ENCODE data around the gene AP1M1.

DNA sequence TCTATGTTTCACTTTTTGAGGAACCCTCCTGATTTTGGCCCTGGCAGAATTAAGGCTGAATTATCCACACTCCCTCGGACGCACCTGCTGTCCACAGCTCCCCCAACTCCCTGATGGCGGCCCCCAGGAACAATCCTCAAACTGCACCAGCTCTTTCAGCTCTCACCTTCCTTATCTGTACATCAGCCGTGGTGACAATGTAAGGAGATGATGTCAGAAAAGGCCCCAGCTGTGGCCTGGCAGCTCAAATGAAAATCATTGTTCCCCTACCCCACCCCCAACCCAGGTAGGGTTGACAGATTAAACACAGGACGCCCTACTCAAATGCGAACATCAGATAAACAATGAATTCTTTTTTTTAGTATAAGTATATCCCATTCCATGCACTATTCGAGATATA lies 91.9 kb downstream of the AP1M1 start:
- TF ChIP-seq BHLHE40 (IDR thresholded peaks at IDR 0.05; ENCODE audit: borderline replicate concordance) (no peak), FOXA1 (IDR thresholded peaks at IDR 0.05) (no peak), FOXM1 (IDR thresholded peaks at IDR 0.05; ENCODE audit: borderline replicate concordance) (no peak), SP1 (IDR thresholded peaks at IDR 0.05) (no peak), NFRKB (IDR thresholded peaks at IDR 0.05) (no peak), TARDBP (IDR thresholded peaks at IDR 0.05) (no peak), LEF1 (IDR thresholded peaks at IDR 0.05; ENCODE audit: borderline replicate concordance) (no peak), FOXK2 (IDR thresholded peaks at IDR 0.05) (no peak)
- TF ChIP-seq, protein P1, sequence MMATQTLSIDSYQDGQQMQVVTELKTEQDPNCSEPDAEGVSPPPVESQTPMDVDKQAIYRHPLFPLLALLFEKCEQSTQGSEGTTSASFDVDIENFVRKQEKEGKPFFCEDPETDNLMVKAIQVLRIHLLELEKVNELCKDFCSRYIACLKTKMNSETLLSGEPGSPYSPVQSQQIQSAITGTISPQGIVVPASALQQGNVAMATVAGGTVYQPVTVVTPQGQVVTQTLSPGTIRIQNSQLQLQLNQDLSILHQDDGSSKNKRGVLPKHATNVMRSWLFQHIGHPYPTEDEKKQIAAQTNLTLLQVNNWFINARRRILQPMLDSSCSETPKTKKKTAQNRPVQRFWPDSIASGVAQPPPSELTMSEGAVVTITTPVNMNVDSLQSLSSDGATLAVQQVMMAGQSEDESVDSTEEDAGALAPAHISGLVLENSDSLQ (IDR thresholded peaks at IDR 0.05) = no peak
